Activated CD8-positive, alpha-beta memory T cell treated with anti-CD3 and anti-CD28 coated beads for 36 hours (primary cell): ENCODE measurements around the gene XRCC5. TPM values are rescaled to one million over a fixed set of nuclear protein-coding genes. Genes with fewer than 3 reads are reported as not detected.

Source experiments
- CTCF ChIA-PET: fragments of 350-600 bp; sonication (Branson Sonifier 250); formaldehyde crosslinking; loops from one replicate; lab custom pipeline; 2021; ENCODE audit warnings: antibody characterized with exemption; lab: Charles Lee
- POLR2A ChIA-PET: fragments of 350-600 bp; sonication (Branson Sonifier 250); formaldehyde crosslinking; loops from one replicate; lab custom pipeline; 2021; ENCODE audit warnings: antibody characterized with exemption; lab: Charles Lee
- total RNA-seq, 2 experiments: library from RNA; stranded (reverse); gene quantifications; one replicate each; pipeline ENCODE4 v1.2.3, GENCODE V29; 2021

The XRCC5 gene
- total RNA-seq, 2 experiments from 2014 or later, result 603 to 604 TPM

DNA sequence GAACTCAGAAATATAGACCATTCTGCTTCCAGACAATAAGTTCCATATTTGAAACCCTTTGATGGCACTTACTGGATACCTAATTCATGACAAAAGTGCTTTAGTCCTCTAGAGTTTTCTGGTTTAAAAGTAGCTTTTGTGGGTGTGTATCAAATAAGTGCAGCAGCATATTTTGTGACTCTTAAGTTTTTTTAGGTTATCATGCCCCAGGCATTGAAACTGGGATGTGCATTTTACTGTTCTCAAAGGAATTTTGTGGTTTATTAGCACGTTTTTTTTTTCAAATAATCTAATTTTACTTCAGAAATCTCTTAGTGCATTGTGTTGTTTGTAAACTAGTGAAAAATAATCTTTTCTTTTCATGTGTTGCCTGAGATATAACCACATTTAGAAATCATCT, 1.5 kb downstream of the XRCC5 start:
- ChIA-PET CTCF (interaction anchor here (0.7 to 2.9 kb wide), 7 partner anchors 9 to 77 kb away, joined by 3 to 11 read pairs (median 3); no protein-coding TSS in a partner anchor), POLR2A (interaction anchor here (0.9 kb wide), 1 partner anchor 32 kb away, joined by 4 read pairs; no protein-coding TSS in a partner anchor)

DNA sequence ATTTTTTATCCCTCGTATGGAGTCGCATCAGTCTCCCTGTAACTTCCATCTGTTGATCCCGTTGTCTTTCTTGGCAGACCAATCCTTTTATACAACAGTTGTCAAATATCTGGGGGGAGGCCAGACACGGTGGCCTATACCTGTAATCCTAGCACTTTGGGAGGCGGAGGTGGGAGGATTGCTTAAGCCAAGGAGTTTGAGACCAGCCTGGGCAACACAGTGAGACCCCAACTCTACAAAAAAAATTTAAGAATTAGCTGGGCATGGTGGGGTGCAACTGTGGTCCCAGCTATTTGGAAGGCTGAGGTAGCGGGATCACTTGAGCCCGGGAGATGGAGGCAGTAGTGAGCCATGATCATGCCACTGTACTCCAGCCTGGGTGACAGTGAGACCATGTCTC, 2.0 kb downstream of the XRCC5 start:
- ChIA-PET CTCF (interaction anchor here (1.0 to 2.9 kb wide), 3 partner anchors 9 to 77 kb away, joined by 3 to 11 read pairs (median 6); no protein-coding TSS in a partner anchor), POLR2A (no interaction called here)

DNA sequence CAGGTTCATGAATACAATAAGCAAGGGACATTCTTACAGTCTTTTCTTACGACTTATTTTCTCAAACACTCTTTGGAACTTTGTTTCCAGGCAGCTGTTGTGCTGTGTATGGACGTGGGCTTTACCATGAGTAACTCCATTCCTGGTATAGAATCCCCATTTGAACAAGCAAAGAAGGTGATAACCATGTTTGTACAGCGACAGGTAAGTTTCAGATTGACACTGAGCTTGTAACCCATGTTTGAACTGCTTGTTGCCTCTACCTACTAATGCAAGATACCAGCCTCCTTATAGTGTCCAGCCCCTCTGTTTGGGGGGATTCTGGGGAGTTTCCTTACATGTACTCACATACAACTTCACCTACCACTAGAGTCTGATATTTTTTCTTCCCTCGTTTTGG, 3.8 kb downstream of the XRCC5 start:
- CTCF ChIA-PET, result interaction anchor here (1.8 kb wide), 1 partner anchor 23 kb away, joined by 3 read pairs; no protein-coding TSS in a partner anchor
- POLR2A ChIA-PET, result interaction anchor here (0.6 to 1.0 kb wide), 2 partner anchors 31 to 243 kb away, joined by 3 read pairs; partner anchors contain the start of genes PECR and TMEM169

DNA sequence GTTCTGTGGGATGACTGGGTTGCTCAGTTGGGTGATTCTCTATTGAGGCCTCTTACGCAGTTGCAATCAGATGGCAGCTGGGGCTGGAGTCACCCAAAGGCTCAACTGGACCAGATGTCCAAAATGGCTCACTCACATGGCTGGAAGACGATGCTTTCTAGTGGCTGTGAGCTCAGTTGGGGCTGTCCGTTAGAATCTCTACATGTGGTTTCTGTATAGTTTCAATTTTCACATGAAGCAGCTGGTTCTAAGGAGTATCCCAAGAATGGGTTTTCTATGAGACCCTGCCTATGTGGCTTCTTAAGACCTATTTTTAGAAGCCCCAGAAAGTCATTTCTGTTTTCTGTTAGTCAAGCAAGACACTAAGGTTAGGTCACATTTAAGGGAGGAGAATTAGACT, 4.4 kb downstream of the XRCC5 start:
- POLR2A ChIA-PET, result interaction anchor here (0.6 kb wide), 1 partner anchor 242 kb away, joined by 3 read pairs; no protein-coding TSS in a partner anchor
- CTCF ChIA-PET, result interaction anchor here (0.9 to 1.1 kb wide), 3 partner anchors 36 to 95 kb away, joined by 3 to 4 read pairs (median 3); no protein-coding TSS in a partner anchor

DNA sequence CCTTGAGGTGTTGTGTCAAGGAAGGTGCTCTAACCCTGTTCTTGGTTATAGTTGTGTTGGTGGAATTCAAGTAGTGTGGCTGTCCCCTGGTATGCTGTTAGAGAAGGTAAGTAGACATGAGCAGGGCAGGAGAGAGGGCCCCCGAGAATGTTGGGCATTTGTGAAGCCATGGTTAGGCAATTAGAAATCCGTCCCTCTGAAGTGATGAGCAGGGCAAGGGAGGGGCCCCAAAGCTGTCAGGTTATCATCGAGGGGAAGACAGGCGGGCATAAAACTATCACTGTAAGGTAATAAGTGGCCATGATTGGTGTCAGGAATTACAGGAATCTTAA, 5.2 kb downstream of the XRCC5 start:
- ChIA-PET POLR2A (no interaction called here), CTCF (interaction anchor here (0.6 to 1.1 kb wide), 7 partner anchors 28 to 471 kb away, joined by 3 to 5 read pairs (median 4); no protein-coding TSS in a partner anchor)

DNA sequence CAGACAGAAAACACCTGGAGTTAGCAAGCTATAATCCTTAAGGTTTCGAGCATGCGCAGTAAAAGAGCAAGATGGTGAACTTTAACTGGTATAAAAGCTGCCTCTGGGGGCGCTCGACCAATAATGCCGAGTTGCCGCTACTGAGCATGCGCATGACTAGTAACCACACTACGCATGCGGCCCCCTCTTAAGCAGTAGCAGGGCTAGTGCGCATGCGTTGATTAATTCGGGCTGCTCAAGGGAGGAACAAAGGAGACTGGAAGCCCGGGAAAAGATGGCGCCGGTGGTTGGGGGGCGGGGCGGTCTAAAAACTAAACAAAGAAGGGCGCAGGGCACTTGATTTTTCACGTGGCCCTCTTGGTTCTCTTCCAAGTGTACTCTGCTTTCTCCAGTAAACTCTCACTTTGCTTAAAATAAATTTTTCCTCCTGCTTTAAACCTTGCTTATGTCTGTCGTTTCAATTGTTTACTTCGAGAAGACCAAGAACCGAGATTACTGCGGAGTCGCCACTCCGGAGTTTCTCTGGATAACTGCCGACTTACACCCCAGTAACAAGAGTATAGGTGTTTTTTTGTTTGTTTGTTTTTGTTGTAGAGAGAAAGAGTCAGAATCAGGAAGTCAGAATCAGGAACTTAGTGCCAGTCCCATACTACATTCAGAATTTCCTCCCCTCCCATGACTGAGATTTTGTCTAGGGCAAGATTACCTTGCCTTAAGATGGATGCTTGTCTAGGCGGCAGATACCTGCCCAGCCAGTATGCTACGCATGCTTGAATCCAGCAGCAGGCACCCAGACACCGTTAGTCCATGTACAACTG, 5.8 kb downstream of the XRCC5 start:
- ChIA-PET POLR2A (no interaction called here), CTCF (interaction anchor here (0.6 to 1.1 kb wide), 7 partner anchors 28 to 471 kb away, joined by 3 to 5 read pairs (median 4); no protein-coding TSS in a partner anchor)

DNA sequence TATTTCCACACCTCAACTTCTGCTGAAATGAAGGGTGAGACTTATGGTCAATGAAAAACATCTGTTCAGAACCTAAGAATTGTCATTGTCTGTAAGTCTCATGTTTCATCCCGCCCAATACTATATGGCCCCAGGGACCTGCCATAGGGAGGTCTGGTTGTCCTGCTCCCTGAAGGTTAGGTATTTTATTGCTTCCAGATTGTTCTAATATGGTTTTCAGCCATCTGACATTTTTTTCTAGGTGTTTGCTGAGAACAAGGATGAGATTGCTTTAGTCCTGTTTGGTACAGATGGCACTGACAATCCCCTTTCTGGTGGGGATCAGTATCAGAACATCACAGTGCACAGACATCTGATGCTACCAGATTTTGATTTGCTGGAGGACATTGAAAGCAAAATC, 7.3 kb downstream of the XRCC5 start:
- CTCF ChIA-PET, result no interaction called here
- POLR2A ChIA-PET, result no interaction called here

DNA sequence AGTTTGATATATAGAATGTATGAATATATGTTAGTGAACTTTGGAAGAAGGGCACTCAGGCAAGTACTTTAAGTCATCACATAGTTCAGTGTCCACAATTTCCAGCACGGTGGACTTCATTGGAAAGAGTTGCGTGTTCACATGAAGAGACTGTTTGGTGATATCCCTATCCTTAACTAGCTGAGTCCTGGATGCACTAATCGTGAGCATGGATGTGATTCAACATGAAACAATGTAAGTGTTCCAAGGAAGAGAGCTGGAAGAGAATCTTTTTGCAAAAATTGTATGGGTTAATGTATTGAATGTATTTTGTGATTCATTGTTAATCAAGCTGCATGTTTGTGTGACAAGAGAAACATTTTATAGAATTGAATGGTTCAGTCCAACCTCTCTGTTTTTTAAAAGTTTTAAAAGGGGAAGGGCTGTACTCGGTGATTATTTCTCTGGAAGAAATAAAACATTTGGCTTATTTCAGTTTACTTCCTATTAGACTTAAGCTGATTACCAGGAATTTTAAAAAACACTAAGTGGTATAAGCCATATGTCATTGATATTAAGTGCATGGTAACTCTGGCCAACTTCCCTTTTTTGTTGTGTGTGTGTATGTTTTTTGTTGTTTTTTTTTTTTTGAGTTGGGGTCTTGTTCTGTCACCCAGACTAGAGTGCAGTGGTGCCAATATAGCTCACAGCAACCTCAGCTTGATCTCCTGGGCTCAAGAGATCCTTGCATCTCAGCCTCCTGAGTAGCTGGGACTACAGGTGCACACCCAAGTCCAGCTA, 8.6 kb downstream of the XRCC5 start:
- CTCF ChIA-PET, result no interaction called here
- POLR2A ChIA-PET, result interaction anchor here (0.6 kb wide), 2 partner anchors 26 to 54 kb away, joined by 4 read pairs; no protein-coding TSS in a partner anchor

DNA sequence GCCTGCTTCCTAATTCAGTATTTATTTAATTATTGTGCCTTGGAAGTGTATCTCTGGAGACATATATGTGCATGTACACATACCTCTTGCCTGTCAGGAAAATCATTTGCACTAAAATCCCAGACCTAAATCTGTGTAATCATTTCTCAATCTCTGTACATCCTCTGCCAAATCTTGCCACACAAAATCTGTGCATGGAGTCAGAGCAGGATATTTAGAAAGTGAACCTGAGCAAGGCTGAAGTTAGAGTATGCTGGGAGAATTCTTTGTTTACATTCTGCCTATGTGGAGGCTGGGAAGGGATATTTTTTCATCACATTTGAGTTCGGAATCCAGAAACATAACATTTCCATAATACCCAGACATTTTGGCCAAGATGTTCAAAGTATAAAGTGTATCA, 9.3 kb downstream of the XRCC5 start:
- ChIA-PET CTCF (interaction anchor here (2.7 kb wide), 1 partner anchor 8 kb away, joined by 11 read pairs; the partner anchor contains the start of gene XRCC5), POLR2A (interaction anchor here (0.6 kb wide), 1 partner anchor 53 kb away, joined by 4 read pairs; no protein-coding TSS in a partner anchor)

DNA sequence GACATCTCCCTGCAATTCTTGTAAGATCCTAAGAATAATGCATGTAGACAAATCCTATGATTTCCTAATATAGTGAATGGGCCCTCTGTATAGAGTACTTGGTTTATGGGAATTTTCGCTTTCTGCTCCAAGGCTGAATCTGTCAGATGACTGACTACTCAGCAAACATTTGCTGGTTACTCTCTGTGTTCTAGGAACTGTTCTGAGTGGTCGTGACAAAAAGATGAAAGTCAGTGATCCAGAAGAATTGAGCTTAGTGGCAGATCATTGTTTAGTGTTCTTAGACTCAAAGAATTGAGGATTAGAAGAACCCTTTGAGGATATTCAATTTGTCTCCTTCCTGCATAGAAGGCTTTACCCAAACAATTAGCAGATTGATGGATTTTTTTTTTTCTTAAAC, 10.0 kb downstream of the XRCC5 start:
- ChIA-PET CTCF (interaction anchor here (1.0 to 2.7 kb wide), 2 partner anchors 9 to 11 kb away, joined by 3 to 11 read pairs; partner anchors contain the start of gene XRCC5), POLR2A (interaction anchor here (0.7 to 1.5 kb wide), 4 partner anchors 12 to 58 kb away, joined by 4 to 9 read pairs (median 6); no protein-coding TSS in a partner anchor)

DNA sequence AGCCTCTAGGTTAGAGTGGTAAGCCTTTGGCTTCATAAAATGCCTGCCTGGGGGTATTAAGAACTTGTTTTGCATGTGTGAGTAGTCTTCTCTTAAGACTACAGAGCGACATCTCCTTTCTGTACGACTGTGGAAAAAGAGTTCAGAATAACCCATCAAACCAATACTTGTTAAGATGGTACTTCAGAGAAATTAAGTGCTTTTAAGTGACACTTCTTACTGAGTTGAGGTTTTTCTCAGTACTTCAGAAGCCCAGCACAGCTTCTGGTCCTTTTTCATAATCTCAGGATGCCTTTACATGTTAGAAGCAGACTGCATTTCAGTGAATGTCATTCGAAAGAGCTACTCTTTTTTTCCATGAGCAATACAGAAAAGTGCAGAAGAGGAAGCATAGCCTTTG, 10.8 kb downstream of the XRCC5 start:
- ChIA-PET CTCF (interaction anchor here (1.0 to 2.7 kb wide), 2 partner anchors 10 kb away, joined by 3 to 11 read pairs; partner anchors contain the start of gene XRCC5), POLR2A (interaction anchor here (1.0 to 1.5 kb wide), 4 partner anchors 11 to 54 kb away, joined by 3 to 9 read pairs (median 4); no protein-coding TSS in a partner anchor)

DNA sequence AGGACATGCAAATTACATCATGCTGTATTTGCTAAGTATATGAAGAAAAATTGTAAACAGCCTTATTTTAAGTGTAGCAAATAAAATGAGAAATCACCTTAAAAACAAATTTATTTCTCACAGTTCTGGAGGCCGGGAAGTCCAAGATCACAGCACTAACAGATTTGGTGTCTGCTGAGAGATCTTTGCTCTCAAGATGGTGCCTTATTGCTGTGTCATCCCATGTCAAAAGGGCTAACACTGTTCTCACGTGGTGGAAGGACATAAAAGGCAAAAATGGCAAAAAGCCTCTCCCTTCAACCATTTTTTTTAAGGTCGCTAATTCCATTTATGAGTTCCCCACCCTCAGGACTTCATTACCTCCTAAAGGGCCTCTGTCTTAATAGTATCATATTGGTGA, 12.1 kb downstream of the XRCC5 start:
- POLR2A ChIA-PET, result no interaction called here

DNA sequence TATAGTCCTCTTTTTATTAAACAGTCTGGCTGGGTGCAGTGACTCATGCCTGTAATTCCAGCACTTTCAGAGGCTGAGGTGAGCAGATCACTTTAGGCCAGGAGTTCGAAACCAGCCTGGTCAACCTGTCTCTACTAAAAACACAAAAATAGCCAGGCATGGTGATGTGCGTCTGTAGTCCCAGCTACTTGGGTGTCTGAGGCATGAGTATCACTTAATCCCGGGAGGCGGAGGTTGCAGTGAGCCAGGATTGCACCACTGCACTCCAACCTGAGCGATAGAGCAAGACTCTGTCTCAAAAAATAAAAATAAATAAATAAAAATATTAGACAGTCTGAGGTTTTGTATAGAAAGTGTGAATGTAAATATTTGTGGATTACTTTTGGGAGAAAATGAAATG, 17.8 kb downstream of the XRCC5 start:
- CTCF ChIA-PET, result interaction anchor here (1.0 kb wide), 1 partner anchor 17 kb away, joined by 5 read pairs; the partner anchor contains the start of gene XRCC5
- POLR2A ChIA-PET, result no interaction called here

More for the DNA sequence above, 12.1 kb downstream of the XRCC5 start:
- CTCF ChIA-PET, result interaction anchor here (2.7 kb wide), 1 partner anchor 11 kb away, joined by 11 read pairs; the partner anchor contains the start of gene XRCC5

DNA sequence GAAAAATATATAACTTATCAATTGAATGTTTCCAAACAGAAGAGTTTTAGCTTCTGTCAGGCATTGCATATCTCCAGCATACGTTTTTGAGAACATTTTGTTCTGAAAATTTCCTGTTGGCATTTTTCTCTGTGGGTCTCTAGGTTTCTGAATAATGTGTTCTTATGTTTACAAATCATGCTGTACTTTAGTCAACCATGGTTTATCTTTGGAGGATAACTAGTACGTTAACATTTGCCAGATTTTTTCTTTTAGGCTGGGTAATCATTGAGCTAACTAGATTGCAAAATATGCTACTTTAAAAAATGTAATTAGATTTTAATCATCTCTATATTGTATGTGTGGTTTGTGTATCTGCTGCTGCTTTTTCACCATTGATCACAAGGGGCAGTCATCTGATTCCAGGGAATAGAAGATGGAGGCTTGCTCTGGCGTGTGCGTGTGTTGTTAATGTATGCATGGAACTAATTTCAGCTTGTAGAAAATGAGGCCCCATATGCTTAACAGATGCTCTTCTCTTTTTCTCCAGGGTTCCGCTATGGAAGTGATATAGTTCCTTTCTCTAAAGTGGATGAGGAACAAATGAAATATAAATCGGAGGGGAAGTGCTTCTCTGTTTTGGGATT, 21.3 kb downstream of the XRCC5 start:
- POLR2A ChIA-PET, result interaction anchor here (2.3 kb wide), 1 partner anchor 11 kb away, joined by 5 read pairs; no protein-coding TSS in a partner anchor
- CTCF ChIA-PET, result interaction anchor here (1.0 to 1.2 kb wide), 2 partner anchors 11 to 73 kb away, joined by 3 to 4 read pairs; no protein-coding TSS in a partner anchor

DNA sequence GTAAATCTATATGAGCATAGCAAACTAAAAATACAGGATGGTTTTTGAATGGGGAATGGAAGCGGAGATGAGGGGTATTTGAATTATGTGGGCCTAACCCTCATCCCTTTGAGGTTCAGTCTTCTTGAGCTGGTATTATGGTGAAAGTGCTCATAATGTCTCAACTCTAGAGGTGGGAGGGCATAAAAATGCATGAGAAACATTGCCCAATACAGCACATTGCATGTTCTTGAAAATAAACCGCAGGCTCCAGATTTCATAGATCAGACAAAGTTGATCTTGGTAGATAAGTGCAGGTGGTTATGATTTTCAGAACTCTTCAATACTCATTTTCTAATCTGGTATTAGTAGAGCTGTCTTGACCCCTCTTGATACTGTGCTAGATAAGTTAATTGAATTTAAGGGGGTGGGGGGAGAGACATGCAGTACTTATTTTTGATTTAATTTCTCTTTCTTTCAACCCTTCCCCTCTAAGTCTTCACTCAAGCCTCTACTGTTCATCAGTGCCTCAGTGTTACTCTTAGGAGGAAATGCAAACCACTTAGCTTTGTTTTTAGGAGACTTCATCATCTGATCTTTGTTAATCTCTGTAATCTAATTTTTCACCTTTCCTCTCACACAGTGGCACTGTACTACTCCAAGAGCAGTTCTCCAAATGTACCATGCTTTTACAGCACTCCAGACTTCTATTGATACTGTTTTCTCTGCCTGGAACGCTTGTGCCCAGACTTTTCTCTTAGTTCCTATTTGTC, 22.2 kb downstream of the XRCC5 start:
- CTCF ChIA-PET, result interaction anchor here (0.6 to 1.0 kb wide), 3 partner anchors 8 to 182 kb away, joined by 3 to 4 read pairs (median 3); no protein-coding TSS in a partner anchor
- POLR2A ChIA-PET, result interaction anchor here (2.3 kb wide), 1 partner anchor 11 kb away, joined by 5 read pairs; no protein-coding TSS in a partner anchor

DNA sequence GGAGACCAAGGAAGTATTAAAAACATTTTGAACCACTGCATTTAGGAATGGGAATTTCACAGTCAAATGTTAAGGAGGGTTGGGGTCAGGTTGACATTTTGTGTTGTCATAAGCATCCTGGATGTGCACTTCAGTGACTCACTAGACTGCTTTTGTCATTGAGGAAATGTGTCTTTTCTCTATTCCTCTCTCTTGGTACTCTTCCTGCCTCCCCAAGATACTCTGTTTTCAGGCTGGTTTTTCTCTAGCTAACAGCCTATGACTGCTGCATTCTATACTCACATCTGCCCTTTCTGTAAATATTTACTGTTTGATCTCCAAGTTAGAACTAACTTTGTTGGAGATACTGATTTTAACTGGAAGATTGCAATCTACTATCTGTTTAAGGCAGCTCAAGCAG, 23.4 kb downstream of the XRCC5 start:
- ChIA-PET CTCF (no interaction called here), POLR2A (no interaction called here)

DNA sequence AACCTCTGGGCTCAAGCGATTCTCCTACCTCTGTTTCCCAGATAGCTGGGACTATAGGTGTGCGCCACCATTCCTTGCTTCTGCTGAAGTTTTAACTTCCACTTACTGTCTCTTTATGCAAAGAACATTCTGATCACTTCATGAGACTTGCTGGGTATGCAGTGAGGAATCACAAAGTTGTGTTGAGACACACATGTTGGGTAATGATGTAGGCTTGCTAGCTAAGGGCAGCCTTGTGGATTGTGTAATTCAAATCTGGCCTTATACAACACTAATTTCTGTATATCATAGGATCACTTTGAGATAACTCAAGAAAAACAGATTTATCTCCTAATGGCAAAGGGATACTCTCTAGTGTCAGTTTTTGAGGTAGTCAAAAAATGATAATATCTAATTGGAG, 24.2 kb downstream of the XRCC5 start:
- CTCF ChIA-PET, result interaction anchor here (0.8 kb wide), 1 partner anchor 24 kb away, joined by 3 read pairs; the partner anchor contains the start of gene XRCC5
- POLR2A ChIA-PET, result no interaction called here
